NCI-H748 (cell line): ENCODE results near the gene IGSF23.
"Not testable (repeated sequence)": the region's sequence is repeated elsewhere in the genome, so short reads cannot be mapped to it uniquely, and the experiment has no call there.

Source experiments
- DNase-seq: peaks from one replicate; lab custom pipeline; 2025; ENCODE audit not compliant: unreplicated experiment; lab: John Stamatoyannopoulos, UW

Gene IGSF23

DNA sequence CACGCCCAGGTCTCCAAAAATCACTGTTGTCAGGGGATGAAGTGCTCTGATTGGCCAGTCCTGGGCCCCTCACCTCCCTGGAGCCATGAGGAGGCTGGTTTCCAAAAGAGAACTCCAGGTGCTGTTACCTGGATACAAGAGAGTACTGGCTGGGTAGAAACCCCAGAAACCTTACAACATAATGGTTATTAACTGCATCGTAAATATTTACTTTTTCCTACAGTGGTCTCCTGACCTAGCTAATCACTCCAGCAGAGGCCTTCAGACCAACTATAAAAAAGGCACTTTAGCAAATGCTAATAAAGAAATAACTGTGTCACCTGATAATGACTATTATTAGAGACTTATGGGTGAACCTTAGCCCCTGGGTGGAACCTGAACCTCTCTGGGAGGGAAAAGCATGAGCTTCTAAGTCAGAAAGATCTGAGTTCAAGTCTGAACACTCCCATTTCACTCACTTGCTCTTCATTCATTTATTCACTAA is 1.5 kb upstream of the IGSF23 start:
- peak; percentile 98 for DNase-seq

DNA sequence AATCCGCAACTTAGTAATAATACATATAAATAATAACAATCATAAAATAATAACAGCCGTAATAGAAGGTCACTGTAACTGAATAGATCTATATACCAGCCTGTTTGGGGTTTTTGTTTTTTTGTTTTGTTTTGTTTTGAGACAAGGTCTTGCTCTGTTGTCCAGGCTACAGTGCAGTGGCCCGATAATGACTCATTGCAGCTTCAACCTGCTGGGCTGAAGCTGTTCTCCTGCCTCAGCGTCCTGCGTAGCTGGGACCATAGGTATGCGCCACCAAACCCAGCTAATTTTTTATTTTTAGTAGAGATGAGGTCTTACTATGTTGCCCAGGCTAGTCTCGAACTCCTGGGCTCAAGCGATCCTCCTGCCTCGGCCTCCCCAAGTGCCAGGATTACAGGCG is 950 bp downstream of the IGSF23 start:
- no peak for DNase-seq

DNA sequence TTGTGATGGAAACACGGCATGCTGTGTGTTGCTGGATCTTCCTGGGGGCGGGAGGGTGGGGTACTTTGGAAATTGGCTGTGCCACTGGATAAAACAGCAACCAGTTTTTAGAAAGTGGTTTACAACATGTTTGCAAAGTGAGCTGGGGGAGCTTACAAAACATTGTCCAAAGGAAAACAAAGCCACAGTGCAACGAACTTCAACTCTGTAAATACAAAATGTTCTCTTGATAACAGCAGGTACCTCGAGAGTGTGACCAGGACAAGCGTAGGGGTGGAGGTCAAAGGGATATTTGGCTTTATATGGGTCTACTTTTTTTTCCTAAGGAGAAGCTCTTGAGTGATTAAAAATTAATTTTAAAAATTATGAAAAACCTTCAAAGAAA is 2.5 kb downstream of the IGSF23 start:
- no peak for DNase-seq

DNA sequence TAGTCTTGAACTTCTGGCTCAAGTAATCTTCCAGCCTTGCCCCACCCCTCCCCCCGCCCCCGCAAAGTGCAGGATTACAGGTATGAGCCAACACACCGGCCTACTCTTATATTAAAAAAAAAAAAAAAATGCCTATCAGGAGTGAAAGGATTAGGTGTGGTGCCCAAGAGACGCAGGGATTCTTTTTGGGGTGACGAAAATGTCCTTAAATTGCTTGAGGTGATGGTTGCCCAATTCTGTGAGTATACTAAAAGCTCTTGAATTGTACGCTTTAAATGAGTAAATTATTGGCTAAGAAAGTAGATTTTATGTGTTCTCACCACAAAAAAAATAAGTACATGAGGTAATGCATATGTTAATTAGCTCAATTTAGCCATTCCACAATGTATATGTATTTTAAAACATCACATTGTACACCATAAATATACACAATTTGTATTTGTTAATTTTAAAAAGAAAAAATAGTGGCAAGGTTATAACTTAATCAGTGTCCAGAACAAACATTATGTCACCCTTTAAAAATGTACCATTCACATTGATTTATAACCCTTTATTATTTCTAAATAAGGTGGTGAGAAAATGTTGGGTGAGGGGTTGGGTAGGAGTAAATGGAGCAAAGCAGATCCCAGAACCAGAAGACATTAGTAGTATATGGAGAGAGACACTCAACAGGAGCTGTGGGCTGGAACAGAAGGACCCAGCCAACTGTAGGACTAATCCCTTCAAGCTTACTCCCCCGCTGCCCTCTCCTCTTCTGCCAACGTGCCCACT is 3.9 kb downstream of the IGSF23 start:
- DNase-seq = no peak

DNA sequence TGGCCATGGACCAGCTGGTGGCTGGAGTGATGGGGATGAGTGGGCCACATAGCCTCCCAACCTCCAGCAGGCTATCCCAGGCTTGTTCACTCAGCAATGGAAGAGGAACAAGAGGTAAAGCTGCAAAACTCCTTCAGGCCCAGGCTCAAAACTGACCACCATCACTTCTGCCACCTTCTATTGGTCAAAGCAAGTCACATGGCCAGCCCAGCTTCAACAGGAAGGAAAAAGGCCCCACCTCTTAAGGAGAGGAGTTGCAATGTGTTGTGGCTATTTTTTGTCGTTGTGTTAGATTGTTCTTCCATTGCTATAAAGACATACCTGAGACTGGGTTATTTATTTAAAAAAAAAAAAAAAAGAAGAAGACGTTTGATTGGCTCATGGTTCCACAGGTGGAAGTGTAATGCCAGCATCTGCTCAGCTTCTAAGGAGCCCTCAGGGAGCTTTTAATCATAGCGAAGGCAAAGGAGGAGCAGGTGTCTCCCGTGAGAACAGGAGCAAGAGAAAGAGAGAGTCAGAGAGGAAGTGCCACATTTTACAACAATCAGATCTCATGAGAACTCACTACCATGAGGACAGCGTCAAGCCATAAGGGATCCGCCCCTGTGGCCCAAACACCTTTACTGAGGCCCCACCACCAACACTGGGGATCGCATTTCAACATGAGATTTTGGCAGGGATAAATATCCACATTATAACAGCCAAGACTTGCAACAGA is 5.4 kb downstream of the IGSF23 start:
- DNase-seq = no peak

DNA sequence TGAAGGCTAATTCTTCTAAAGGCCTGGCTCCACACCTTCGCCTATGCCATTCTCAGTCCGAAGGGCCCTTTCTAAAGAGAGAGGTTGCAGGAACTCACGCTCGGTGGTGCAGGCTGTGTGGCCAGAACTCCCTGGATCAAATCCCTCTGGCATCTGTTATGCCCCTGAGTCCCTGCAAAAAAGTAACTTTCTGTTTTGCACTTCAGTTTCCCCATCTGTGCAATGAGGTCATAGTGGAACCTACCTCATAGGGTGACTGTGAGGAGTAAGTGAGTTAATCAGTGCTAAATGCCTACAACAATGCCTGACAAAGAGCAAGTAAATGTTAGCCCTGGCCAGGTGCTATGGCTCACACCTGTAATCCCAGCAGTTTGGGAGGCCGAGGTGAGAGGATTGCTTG is 7.3 kb downstream of the IGSF23 start:
- DNase-seq = no peak

DNA sequence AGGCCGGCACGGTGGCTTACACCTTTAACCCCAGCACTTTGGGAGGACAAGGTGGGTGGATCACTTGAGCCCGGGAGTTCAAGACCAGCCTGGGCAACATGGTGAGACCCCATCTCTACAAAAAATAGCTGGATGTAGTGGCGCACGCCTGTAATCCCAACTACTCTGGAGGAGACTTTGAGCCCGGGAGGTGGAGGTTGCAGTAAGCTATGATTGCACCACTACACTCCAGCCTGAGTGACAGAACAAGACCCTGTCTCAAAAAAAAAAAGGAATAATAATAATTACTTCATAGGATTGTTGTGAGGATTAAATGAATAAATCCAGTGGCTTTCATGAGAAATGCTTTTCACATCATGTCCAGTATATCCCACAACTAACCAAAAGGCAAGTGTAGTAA is 8.0 kb downstream of the IGSF23 start:
- no peak for DNase-seq

DNA sequence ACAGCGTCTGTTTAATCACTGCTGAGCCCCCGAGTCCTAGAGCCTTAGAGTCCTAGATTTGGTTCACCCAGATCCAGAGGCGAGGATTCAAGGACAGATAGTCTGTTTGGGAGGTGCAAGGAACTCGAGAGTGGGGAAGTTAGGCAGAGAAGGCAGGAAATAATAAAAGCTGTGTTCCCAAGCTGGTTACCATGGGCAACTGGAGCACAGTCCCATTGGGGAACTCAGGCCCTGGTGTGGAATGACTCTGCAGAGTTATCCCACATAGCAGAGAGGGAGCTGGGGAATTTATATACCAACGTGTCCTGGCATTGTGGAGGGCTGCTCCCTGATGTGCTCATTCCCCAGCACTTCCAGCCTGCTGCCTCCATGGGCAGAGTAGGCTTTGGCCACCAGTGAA is 9.7 kb downstream of the IGSF23 start:
- no peak for DNase-seq

DNA sequence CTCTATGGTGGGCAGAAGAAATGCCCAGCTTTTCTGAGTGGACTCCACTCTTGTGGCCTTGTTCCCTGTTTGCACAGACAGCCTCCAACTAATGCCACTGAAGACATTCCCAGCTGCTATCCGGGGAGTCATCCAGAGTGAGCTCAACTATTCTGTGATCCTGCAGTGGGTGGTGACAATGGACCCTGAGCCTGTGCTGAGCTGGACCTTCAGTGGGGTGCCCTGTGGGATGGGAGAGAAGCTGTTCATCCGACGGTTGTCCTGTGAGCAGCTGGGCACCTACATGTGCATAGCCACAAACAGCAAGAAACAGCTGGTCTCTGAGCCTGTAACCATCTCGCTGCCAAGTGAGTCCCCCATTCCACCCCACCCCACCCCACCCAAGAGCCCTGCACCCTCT is 10.3 kb downstream of the IGSF23 start:
- no peak for DNase-seq

DNA sequence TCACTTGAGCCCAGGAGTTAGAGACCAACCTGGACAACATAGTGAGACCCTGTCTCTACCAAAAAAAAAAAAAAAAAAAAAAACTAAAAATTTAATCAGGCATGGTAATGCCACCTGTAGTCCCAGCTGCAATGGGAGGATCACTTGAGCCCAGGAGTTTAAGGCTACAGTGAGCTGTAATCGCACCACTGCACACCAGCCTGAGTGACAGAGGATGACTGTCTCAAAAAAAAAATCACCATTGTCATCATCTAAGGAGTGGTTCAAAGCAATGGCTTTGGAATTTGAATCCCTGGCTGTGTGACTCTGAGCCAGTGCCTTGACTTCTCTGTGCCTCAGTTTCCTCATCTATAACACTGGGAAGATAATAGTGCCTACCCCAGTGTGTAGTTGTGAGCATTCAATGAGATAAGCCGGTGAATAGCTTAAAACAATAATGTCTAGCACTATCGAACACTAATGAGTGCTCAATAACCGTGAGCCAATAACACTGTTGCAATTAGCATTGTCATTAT is 11.5 kb downstream of the IGSF23 start:
- no peak for DNase-seq

DNA sequence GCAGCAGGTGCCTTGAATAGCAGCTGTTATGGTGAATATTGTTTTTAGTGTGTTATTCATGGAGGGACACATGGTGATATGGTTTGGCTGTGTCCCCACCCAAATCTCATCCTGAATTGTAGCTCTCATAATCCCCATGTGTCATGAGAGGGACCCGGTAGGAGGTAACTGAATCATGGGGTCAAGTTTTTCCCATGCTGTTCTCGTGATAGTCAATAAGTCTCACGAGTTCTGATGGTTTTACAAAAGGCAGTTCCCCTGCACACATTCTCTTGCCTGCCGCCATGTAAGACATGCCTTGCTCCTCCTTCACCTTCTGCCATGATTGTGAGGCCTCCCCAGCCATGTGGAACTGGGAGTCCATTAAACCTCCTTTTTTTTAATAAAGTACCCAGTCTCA is 12.3 kb downstream of the IGSF23 start:
- not testable (repeated sequence) for DNase-seq

DNA sequence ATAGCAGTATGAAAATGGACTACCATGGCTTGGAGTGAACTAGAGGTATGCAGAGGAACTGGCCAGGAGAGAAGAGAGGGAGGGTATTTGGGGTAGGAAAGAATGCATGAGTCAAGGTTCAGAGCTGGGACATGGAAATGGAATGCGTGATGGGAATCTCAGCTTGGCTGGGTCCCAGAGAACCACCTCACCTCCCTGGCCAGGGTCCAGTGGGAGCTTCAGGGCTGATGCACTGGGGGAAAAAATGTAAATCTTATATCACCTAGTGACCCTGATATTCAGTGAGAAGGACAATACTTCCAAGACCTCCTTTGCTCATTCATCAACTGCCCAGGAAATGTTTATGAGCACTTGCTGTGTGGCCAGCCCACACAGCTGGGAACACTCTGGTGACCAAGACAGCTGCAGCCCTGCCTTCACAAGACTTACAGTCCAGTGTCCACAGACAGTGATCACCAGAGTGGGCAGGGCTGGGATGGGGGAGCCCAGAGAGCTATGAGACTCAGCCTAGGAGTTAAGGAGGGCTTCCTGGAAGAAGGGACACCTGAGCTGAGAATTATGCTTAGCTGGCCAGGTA is 12.8 kb downstream of the IGSF23 start:
- no peak for DNase-seq

DNA sequence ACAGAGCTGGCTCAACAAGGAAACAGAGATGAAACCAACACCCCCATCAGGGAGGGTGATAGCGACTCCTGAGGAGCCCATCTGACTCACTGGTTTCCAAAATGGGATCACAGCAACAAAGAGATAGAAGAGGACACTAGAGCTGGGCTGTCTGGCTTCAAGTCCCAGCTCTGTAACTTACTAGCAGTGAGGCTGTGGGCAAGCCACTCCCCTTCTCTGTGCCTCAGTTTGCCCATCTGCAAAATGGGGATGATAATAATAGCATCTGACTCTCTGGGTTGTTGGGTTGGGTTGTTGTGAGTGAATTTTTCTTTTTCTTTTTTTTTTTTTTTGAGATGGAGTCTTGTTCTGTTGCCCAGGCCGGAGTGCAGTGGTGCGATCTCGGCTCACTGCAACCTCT is 14.3 kb downstream of the IGSF23 start:
- no peak for DNase-seq

DNA sequence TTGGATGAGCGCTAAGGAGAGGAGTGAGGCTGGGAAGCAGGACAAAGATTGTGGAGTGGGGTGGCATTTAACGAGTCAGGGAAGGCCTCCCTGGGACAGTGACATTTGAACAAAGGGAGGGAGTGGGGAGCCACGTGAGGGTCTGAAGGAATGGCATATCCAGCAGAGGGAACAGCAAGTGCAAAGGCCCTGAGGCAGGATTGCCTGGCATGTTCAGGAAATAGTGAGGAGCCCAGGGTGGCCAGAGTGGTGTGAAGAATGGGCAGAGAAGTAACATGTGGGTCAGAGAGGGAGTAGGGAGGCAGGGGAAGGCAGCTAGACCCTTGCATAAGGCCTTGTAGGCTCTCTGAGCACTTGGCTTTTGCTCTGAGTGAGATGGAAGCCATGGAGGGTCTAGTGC is 15.4 kb downstream of the IGSF23 start:
- DNase-seq = no peak

DNA sequence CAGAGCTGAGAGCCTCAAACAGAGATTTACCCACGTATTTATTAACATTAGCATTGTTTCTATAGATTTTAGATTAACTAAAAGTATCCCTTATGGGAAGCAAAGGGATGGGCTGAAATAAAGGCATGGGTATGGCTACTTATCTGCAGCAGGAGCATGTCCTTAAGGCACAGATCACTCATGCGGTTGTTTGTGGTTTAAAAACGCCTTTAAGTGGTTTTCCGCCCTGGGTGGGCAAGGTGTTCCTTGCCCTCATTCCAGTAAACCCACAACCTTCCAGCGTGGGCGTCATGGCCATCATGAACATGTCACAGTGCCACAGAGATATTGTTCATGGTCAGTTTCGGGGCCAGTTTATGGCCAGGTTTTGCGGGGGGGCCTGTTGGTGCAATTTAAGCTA is 18.2 kb downstream of the IGSF23 start:
- DNase-seq = not testable (repeated sequence)

DNA sequence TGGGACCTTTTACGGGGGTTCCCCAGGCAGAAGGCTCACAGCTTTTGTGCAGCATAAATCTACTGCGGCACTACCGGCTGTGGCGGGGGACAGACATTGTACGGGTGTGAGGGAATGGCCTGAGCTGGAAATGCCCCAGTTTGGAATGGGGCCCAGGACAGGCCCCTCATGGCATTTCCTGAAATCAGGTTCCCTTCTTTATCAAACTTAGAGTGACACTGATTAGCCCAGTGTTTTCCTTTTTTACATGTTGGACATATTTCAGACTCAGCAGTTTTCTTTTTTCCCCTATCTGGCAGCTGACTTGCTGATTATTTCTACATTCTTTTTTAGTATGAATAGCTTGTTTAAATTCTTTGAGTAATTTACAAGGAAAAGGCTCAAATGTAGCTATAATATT is 20.7 kb downstream of the IGSF23 start:
- DNase-seq = not testable (repeated sequence)

DNA sequence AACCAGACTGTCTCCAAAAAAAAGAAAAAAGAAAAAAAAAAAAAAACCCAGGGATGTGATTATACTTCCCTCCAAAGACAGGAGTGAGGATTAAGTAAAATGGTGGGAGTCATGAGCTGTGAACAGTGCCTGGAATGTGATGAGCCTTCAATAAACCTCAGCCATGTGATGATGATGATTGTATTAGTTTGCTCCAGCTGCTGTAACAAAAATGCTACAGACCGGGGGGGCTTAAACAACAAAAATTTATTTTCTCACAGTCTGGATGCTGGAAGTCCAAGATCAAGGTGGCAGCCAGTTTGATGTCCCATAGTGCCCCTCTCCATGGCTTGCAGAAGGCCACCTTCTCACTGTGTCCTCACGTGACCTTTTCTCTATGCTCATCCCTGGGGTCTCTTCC is 21.4 kb downstream of the IGSF23 start:
- no peak for DNase-seq

DNA sequence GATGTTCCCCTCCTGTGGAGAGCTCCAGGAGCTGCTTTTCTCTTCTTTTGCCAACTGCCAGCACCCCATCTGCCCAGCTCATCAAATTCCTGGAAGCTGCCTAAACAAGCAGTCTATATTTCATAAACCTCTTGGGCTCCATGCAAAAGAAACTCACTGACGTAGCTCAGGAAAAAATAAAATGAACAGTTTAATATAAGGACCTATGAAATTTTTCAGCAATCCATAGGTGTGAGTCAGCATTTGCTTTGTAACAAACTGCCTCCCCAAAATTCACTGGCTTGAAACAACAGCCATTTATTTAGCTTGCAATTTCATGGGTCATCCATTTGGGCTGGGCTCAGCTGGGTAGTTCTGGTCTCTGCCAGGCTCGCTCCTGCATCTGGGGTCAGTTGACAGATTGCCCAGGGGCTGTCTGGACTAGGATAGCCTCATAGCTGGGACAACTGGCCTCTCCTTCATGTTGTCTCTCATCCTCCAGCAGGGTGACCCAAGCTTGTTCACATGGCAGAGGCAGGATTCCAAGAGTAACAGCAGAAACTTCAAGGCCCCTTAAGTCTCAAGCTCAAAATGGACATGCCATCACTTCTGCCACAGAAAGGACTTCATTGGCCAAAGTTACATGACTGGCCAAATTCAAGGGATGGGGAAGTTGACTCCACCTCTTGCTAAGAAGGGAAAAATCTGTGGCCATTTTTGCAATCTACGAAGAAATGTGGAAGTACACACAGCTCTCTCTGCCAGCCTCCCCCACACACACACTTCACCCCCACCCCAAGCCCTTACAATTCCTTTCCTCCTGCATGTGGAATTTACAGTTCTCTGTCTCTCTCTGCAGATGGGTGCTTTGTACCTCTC is 22.4 kb downstream of the IGSF23 start:
- no peak for DNase-seq

DNA sequence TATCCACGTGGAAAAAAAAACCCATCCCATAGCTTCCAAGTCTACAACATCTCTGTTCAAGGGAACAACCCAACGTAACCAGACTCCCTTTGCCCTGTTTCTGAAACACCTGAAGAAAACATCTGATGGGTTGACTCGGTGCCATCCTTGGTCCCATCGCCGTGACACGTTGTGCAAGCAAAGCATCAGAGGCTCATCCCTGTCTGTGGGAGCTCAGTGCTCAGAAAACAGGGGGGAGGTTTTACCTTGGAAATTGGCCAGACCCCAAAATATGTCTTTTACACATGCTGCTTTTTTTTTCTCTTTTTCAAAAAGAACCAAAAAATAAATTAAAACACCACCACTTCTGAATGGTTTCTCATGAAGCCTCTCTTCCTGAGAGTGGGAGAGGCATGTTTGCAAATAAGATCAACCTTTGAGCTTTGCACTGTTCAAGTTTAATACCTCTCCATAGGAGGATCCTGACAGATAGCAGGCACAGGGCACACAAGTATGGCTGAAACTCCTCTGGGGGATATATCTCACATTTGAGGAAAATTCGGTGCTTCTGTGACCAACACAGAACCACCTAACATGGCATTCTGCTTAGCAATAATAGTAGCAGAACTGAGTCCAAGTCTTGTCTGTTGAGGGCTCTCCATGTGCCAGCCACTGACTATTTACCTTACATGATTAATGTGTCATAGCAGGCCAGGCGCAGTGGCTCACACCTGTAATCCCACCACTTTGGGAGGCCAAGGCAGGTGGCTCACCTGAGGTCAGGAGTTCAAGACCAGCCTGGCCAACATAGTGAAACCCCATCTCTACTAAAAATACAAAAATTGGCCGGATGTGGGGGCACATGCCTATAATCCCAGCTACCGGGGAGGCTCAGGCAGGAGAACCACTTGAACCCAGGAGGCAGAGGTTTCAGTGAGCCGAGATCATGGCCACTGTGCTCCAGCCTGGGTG is 23.4 kb downstream of the IGSF23 start:
- DNase-seq = no peak

DNA sequence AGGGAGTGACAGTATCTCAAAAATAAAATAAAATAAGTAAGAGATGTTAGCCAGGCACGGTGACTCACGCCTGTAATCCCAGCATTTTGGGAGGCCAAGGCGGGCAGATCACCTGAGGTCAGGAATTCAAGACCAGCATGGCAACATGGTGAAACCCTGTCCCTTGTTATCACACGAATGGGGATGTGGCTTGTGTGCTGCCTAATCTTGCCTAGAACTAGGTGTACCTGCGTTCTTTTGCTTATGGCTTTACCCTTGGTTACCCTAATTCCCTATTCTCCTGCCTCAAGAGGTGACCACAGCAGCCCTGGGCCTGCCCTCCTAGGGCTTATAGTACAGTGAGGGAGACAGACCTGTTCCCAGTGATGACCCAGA is 24.0 kb downstream of the IGSF23 start:
- no peak for DNase-seq
